ENCODE data around the gene TFR2. TPM values are rescaled to one million over a fixed set of nuclear protein-coding genes. Genes with fewer than 3 reads are reported as not detected.

TFR2 gene
- total RNA-seq, 1 donor from 2014 or later: 0.34 TPM

DNA sequence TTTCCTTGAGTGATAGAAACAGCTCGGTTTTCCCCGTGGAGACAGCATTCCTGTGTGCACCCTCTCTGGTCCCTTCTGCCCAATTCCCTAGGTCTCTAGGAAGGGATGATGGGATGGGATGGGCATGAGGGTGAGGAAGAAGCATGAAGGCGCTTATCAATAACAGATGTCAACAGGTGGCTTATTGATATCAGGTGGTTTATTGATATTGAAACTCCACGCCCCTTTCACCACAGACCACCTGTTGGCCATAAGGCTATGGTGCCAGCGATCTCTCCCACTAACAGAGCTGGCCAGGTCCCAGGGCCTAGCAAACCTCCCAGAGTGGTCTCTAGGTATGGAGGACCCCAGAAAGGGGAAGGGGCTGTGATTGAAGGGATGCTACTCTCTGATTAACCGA is 21.1 kb downstream of the TFR2 start:
- peak overlapping the region; percentile 79 for H3K27ac Mint-ChIP-seq
- no peak overlapping the region for H3K4me2 ChIP-seq
- no peaks in the 10 kb centered on the region for H3K9me3 ChIP-seq (ENCODE audit: low read depth)
- H4K20me1 ChIP-seq (ENCODE audit: low read depth): no peaks in the 10 kb centered on the region
- H3K9ac ChIP-seq: no peak overlapping the region
- no peaks in the 10 kb centered on the region for H3K36me3 ChIP-seq
- H3K27me3 Mint-ChIP-seq (ENCODE audit: insufficient read depth, low read depth): peaks cover 9% of the 10 kb centered on the region
- no peaks in the 10 kb centered on the region for H3K4me1 ChIP-seq
- H3K4me3 ChIP-seq: no peak overlapping the region
- H3K79me2 ChIP-seq (ENCODE audit: low read depth): no peaks in the 10 kb centered on the region
- H3K36me3 Mint-ChIP-seq: peaks cover 1% of the 10 kb centered on the region
- H3K27me3 ChIP-seq: peaks cover 1% of the 10 kb centered on the region
- TF ChIP-seq, protein P1, sequence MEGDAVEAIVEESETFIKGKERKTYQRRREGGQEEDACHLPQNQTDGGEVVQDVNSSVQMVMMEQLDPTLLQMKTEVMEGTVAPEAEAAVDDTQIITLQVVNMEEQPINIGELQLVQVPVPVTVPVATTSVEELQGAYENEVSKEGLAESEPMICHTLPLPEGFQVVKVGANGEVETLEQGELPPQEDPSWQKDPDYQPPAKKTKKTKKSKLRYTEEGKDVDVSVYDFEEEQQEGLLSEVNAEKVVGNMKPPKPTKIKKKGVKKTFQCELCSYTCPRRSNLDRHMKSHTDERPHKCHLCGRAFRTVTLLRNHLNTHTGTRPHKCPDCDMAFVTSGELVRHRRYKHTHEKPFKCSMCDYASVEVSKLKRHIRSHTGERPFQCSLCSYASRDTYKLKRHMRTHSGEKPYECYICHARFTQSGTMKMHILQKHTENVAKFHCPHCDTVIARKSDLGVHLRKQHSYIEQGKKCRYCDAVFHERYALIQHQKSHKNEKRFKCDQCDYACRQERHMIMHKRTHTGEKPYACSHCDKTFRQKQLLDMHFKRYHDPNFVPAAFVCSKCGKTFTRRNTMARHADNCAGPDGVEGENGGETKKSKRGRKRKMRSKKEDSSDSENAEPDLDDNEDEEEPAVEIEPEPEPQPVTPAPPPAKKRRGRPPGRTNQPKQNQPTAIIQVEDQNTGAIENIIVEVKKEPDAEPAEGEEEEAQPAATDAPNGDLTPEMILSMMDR (IDR thresholded peaks at IDR 0.05): no peak
- TF ChIP-seq EZH2 (IDR thresholded peaks at IDR 0.05) (no peak), EZH2phosphoT487 (IDR thresholded peaks at IDR 0.05) (no peak)
- no peaks in the 10 kb centered on the region for H3F3A ChIP-seq (ENCODE audit: low read depth)
- no peaks in the 10 kb centered on the region for H3K9me3 Mint-ChIP-seq
- no peak for DNase-seq (ENCODE audit: low spot score)
- H3K27ac ChIP-seq: no peak overlapping the region
- no peaks in the 10 kb centered on the region for H3K4me1 Mint-ChIP-seq
- peak overlapping the region; percentile 5 for H3K4me3 Mint-ChIP-seq
- no peak overlapping the region for H2AFZ ChIP-seq (replicated peaks)

GRCh38 chr7:100614308-100614861 is 27.0 kb downstream of the TFR2 start:
- peaks cover 14% of the 10 kb centered on the region for H3K4me1 Mint-ChIP-seq
- Histone ChIP-seq H2AFZ (replicated peaks) (no peak overlapping the region), H4K20me1 (ENCODE audit: low read depth) (no peaks in the 10 kb centered on the region), H3K4me2 (no peak overlapping the region), H3K9me3 (ENCODE audit: low read depth) (no peaks in the 10 kb centered on the region), H3K27me3 (no peaks in the 10 kb centered on the region), H3K9ac (no peak overlapping the region), H3K4me3 (no peak overlapping the region), H3K4me1 (no peaks in the 10 kb centered on the region), H3K36me3 (no peaks in the 10 kb centered on the region), H3K79me2 (ENCODE audit: low read depth) (no peaks in the 10 kb centered on the region), H3K27ac (no peak overlapping the region), H3F3A (ENCODE audit: low read depth) (peaks cover 15% of the 10 kb centered on the region)
- H3K27ac Mint-ChIP-seq: no peak overlapping the region
- H3K36me3 Mint-ChIP-seq: peaks cover 5% of the 10 kb centered on the region
- peak overlapping the region; percentile 99 for H3K4me3 Mint-ChIP-seq
- no peak for DNase-seq (ENCODE audit: low spot score)
- no peaks in the 10 kb centered on the region for H3K9me3 Mint-ChIP-seq
- H3K27me3 Mint-ChIP-seq (ENCODE audit: insufficient read depth, low read depth): peaks cover 8% of the 10 kb centered on the region
- TF ChIP-seq EZH2 (IDR thresholded peaks at IDR 0.05): no peak
- TF ChIP-seq EZH2phosphoT487 (IDR thresholded peaks at IDR 0.05): no peak
- TF ChIP-seq, protein P1 (IDR thresholded peaks at IDR 0.05): no peak

GRCh38 chr7:100613412-100614175 is 27.8 kb downstream of the TFR2 start:
- Histone ChIP-seq H3K4me2 (peak overlapping the region; percentile 86), H4K20me1 (ENCODE audit: low read depth) (no peaks in the 10 kb centered on the region), H3K27ac (no peak overlapping the region), H2AFZ (replicated peaks) (no peak overlapping the region), H3K9ac (no peak overlapping the region), H3K4me1 (no peaks in the 10 kb centered on the region), H3K9me3 (ENCODE audit: low read depth) (no peaks in the 10 kb centered on the region), H3K27me3 (no peaks in the 10 kb centered on the region), H3K4me3 (peak overlapping the region; percentile 75), H3F3A (ENCODE audit: low read depth) (peaks cover 15% of the 10 kb centered on the region), H3K36me3 (no peaks in the 10 kb centered on the region), H3K79me2 (ENCODE audit: low read depth) (no peaks in the 10 kb centered on the region)
- no peak for TF ChIP-seq EZH2 (IDR thresholded peaks at IDR 0.05)
- TF ChIP-seq, protein P1 (IDR thresholded peaks at IDR 0.05): no peak
- TF ChIP-seq EZH2phosphoT487 (IDR thresholded peaks at IDR 0.05): no peak
- DNase-seq (ENCODE audit: low spot score): no peak
- peaks cover 8% of the 10 kb centered on the region for H3K27me3 Mint-ChIP-seq (ENCODE audit: insufficient read depth, low read depth)
- peaks cover 5% of the 10 kb centered on the region for H3K36me3 Mint-ChIP-seq
- no peak overlapping the region for H3K27ac Mint-ChIP-seq
- no peaks in the 10 kb centered on the region for H3K9me3 Mint-ChIP-seq
- peak overlapping the region; percentile 99 for H3K4me3 Mint-ChIP-seq
- H3K4me1 Mint-ChIP-seq: peaks cover 14% of the 10 kb centered on the region

All from neural progenitor cell (in vitro differentiated cells).